Measurements from ENCODE around the gene ZNF416. TPM values are rescaled to one million over a fixed set of nuclear protein-coding genes. Genes with fewer than 3 reads are reported as not detected.

Gene ZNF416
- total and polyA plus RNA-seq, 2 donors (not counting 1 experiment from before 2014, with no cell fraction given): 4.5 to 9.2 TPM

GRCh38 chr19:57576661-57577060 lies 2.0 kb downstream of the ZNF416 start:
- no peak overlapping the region for H3K27ac ChIP-seq (ENCODE audit: insufficient read depth, low read length)
- no peaks in the 10 kb centered on the region for H4K20me1 ChIP-seq (ENCODE audit: control insufficient read depth, extremely low read depth, insufficient read depth, low read length)
- H3K4me2 ChIP-seq (ENCODE audit: extremely low read depth, insufficient read depth, low read length): no peak overlapping the region
- H3K4me3 ChIP-seq (replicated peaks in 1 of 4; ENCODE audit: control extremely low read depth in 1 of 4, insufficient read depth in 1 of 4, low read depth in 3 of 4, low read length in 4 of 4): no peak overlapping the region
- DNase-seq (ENCODE audit: low read depth in 2 of 2): no peak
- peaks cover 13% of the 10 kb centered on the region for H3K79me2 ChIP-seq (ENCODE audit: control insufficient read depth, insufficient read depth, low read length)
- peaks cover 2% of the 10 kb centered on the region for H3K4me1 ChIP-seq (ENCODE audit: control insufficient read depth, extremely low read depth, insufficient read depth, low read length)
- peaks cover 20% of the 10 kb centered on the region for H3K9me3 ChIP-seq (ENCODE audit: control insufficient read depth, insufficient read depth, low read depth, low read length)
- H2AFZ ChIP-seq (ENCODE audit: low read length): no peak overlapping the region
- H3K9ac ChIP-seq (ENCODE audit: insufficient read depth, low read length): no peak overlapping the region
- TF ChIP-seq EZH2 (IDR thresholded peaks at IDR 0.05; ENCODE audit: low read length, missing control alignments) (no peak), CTCF (conservative IDR thresholded peaks at IDR 0.05 in 1 of 2, IDR thresholded peaks at IDR 0.05 in 1 of 2; ENCODE audit: low read depth in 1 of 2, low read length in 2 of 2) (no peak)
- no peaks in the 10 kb centered on the region for H3K27me3 ChIP-seq (ENCODE audit: control insufficient read depth, insufficient read depth, low read length)
- H3K36me3 ChIP-seq (ENCODE audit: control insufficient read depth, insufficient read depth, low read length): peaks cover 22% of the 10 kb centered on the region

GRCh38 chr19:57572415-57572947 lies 6.2 kb downstream of the ZNF416 start:
- no peak overlapping the region for H3K27ac ChIP-seq (ENCODE audit: insufficient read depth, low read length)
- no peaks in the 10 kb centered on the region for H3K27me3 ChIP-seq (ENCODE audit: control insufficient read depth, insufficient read depth, low read length)
- H2AFZ ChIP-seq (ENCODE audit: low read length): no peak overlapping the region
- no peak overlapping the region for H3K4me3 ChIP-seq (replicated peaks in 1 of 4; ENCODE audit: control extremely low read depth in 1 of 4, insufficient read depth in 1 of 4, low read depth in 3 of 4, low read length in 4 of 4)
- H3K4me1 ChIP-seq (ENCODE audit: control insufficient read depth, extremely low read depth, insufficient read depth, low read length): no peaks in the 10 kb centered on the region
- no peak for DNase-seq (ENCODE audit: low read depth in 2 of 2)
- H3K4me2 ChIP-seq (ENCODE audit: extremely low read depth, insufficient read depth, low read length): no peak overlapping the region
- H3K9me3 ChIP-seq (ENCODE audit: control insufficient read depth, insufficient read depth, low read depth, low read length): peaks cover 22% of the 10 kb centered on the region
- peaks cover 22% of the 10 kb centered on the region for H3K36me3 ChIP-seq (ENCODE audit: control insufficient read depth, insufficient read depth, low read length)
- H4K20me1 ChIP-seq (ENCODE audit: control insufficient read depth, extremely low read depth, insufficient read depth, low read length): no peaks in the 10 kb centered on the region
- no peak overlapping the region for H3K9ac ChIP-seq (ENCODE audit: insufficient read depth, low read length)
- TF ChIP-seq EZH2 (IDR thresholded peaks at IDR 0.05; ENCODE audit: low read length, missing control alignments) (no peak), CTCF (conservative IDR thresholded peaks at IDR 0.05 in 1 of 2, IDR thresholded peaks at IDR 0.05 in 1 of 2; ENCODE audit: low read depth in 1 of 2, low read length in 2 of 2) (no peak)
- peaks cover 7% of the 10 kb centered on the region for H3K79me2 ChIP-seq (ENCODE audit: control insufficient read depth, insufficient read depth, low read length)

- no peak for DNase-seq (ENCODE audit: low read depth in 2 of 2)
- Histone ChIP-seq H3K4me3 (replicated peaks in 1 of 4; ENCODE audit: control extremely low read depth in 1 of 4, insufficient read depth in 1 of 4, low read depth in 3 of 4, low read length in 4 of 4) (no peak overlapping the region), H3K36me3 (ENCODE audit: control insufficient read depth, insufficient read depth, low read length) (peaks cover 17% of the 10 kb centered on the region), H3K9me3 (ENCODE audit: control insufficient read depth, insufficient read depth, low read depth, low read length) (peaks cover 18% of the 10 kb centered on the region), H3K27me3 (ENCODE audit: control insufficient read depth, insufficient read depth, low read length) (no peaks in the 10 kb centered on the region), H3K79me2 (ENCODE audit: control insufficient read depth, insufficient read depth, low read length) (no peaks in the 10 kb centered on the region), H3K4me1 (ENCODE audit: control insufficient read depth, extremely low read depth, insufficient read depth, low read length) (no peaks in the 10 kb centered on the region), H3K27ac (ENCODE audit: insufficient read depth, low read length) (no peak overlapping the region), H3K4me2 (ENCODE audit: extremely low read depth, insufficient read depth, low read length) (no peak overlapping the region), H3K9ac (ENCODE audit: insufficient read depth, low read length) (no peak overlapping the region), H2AFZ (ENCODE audit: low read length) (no peak overlapping the region), H4K20me1 (ENCODE audit: control insufficient read depth, extremely low read depth, insufficient read depth, low read length) (no peaks in the 10 kb centered on the region)
- TF ChIP-seq EZH2 (IDR thresholded peaks at IDR 0.05; ENCODE audit: low read length, missing control alignments) (no peak), CTCF (conservative IDR thresholded peaks at IDR 0.05 in 1 of 2, IDR thresholded peaks at IDR 0.05 in 1 of 2; ENCODE audit: low read depth in 1 of 2, low read length in 2 of 2) (no peak)
These were observed 8.0 kb downstream of the ZNF416 start for GRCh38 chr19:57570707-57571106.
